DND-41 (cell line): Measurements from ENCODE around the gene DCTN1.

Experiments used
- ATAC-seq: fragments of 200-7000 bp; cut with Tn5 transposase; 3 replicates; pipeline ENCODE4 v1.9.1; 2021; ENCODE audit warnings: low read depth; ENCODE audit not compliant: insufficient read depth
- DNase-seq: peaks from one replicate; pipeline ENCODE4 v3.0.0-alpha.2; 2020
- H2AFZ ChIP-seq: 2 replicates; pipeline ENCODE4 v1.6.0; 2012; ENCODE audit warnings: low read depth, low read length
- H3K27ac ChIP-seq: 2 replicates; pipeline ENCODE4 v1.5.1; 2012; ENCODE audit warnings: low read length, inconsistent platforms
- H3K27me3 ChIP-seq: fragments of 200-600 bp; sonication (generic); 2 replicates; pipeline ENCODE4 v1.6.0; 2012; ENCODE audit warnings: low read length, mild to moderate bottlenecking, inconsistent platforms; ENCODE audit not compliant: insufficient read depth, poor library complexity
- H3K36me3 ChIP-seq: 2 replicates; pipeline ENCODE4 v1.5.1; 2012; ENCODE audit warnings: low read length, inconsistent platforms; ENCODE audit not compliant: insufficient read depth
- H3K4me1 ChIP-seq: 2 replicates; pipeline ENCODE4 v1.5.1; 2012; ENCODE audit warnings: mild to moderate bottlenecking, low read length; ENCODE audit not compliant: insufficient read depth
- H3K4me2 ChIP-seq: 2 replicates; pipeline ENCODE4 v1.6.0; 2012; ENCODE audit warnings: mild to moderate bottlenecking, moderate library complexity, low read length, inconsistent platforms; ENCODE audit not compliant: insufficient read depth
- H3K4me3 ChIP-seq, 2 experiments: fragments of 200-600 bp in 1 of 2; shearing (Covaris generic) in 1 of 2; 2 replicates each; pipeline ENCODE4 v1.5.1; 2012 to 2016; ENCODE audit warnings: inconsistent platforms in 2 of 2, low read length in 2 of 2, mild to moderate bottlenecking in 2 of 2, low read depth in 1 of 2, moderate library complexity in 1 of 2
- H3K79me2 ChIP-seq: 2 replicates; pipeline ENCODE4 v1.6.0; 2012; ENCODE audit warnings: low read length, inconsistent platforms; ENCODE audit not compliant: insufficient read depth
- H3K9ac ChIP-seq: 2 replicates; pipeline ENCODE4 v1.6.0; 2012; ENCODE audit warnings: low read depth, mild to moderate bottlenecking, inconsistent platforms, low read length, moderate library complexity
- H3K9me3 ChIP-seq: 2 replicates; pipeline ENCODE4 v1.5.1; 2012; ENCODE audit warnings: low read length, moderate library complexity, mild to moderate bottlenecking, inconsistent platforms; ENCODE audit not compliant: insufficient read depth, severe bottlenecking
- H4K20me1 ChIP-seq: 2 replicates; pipeline ENCODE4 v1.6.0; 2012; ENCODE audit warnings: low read length; ENCODE audit not compliant: insufficient read depth
- EZH2 ChIP-seq: IDR thresholded peaks from 3 replicates; pipeline ENCODE4 v1.6.1; 2012; ENCODE audit warnings: borderline replicate concordance, low read depth, mild to moderate bottlenecking, moderate library complexity, low read length, inconsistent platforms; ENCODE audit not compliant: severe bottlenecking
- TF ChIP-seq, protein P1 (sequence below): IDR thresholded peaks from 2 replicates; pipeline ENCODE4 v1.5.1; 2012; ENCODE audit warnings: borderline replicate concordance, low read length, moderate library complexity, mild to moderate bottlenecking; ENCODE audit not compliant: poor library complexity, severe bottlenecking; ENCODE audit errors: extremely low read depth

DCTN1 gene

DNA sequence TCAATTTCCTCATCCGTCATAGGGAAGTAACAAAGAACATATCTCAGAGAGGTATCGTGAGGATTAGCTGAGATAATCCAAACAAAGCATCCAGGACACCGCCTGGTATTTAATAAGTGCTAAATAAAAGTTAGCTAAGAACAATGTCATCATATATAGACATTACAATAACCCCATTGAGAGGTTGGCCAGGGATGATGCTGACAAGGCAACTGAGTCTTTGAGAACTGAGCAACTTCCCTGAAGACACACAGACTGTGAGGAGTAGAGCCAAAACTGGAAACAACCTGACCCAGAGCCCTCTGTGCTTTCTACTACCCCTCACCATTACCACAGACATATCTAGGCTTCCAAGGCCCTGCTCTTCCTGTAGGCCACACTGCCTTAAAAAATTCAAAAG lies 1.6 kb upstream of the DCTN1 start:
- peaks cover 47% of the 10 kb centered on the region for H4K20me1 ChIP-seq

GRCh38 chr2:74378007-74378406 lies 2.1 kb downstream of the DCTN1 start:
- Histone ChIP-seq H3K9ac (no peak overlapping the region), H3K79me2 (peaks cover 45% of the 10 kb centered on the region)
- TF ChIP-seq, protein P1, sequence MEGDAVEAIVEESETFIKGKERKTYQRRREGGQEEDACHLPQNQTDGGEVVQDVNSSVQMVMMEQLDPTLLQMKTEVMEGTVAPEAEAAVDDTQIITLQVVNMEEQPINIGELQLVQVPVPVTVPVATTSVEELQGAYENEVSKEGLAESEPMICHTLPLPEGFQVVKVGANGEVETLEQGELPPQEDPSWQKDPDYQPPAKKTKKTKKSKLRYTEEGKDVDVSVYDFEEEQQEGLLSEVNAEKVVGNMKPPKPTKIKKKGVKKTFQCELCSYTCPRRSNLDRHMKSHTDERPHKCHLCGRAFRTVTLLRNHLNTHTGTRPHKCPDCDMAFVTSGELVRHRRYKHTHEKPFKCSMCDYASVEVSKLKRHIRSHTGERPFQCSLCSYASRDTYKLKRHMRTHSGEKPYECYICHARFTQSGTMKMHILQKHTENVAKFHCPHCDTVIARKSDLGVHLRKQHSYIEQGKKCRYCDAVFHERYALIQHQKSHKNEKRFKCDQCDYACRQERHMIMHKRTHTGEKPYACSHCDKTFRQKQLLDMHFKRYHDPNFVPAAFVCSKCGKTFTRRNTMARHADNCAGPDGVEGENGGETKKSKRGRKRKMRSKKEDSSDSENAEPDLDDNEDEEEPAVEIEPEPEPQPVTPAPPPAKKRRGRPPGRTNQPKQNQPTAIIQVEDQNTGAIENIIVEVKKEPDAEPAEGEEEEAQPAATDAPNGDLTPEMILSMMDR: no peak
- no peak for TF ChIP-seq EZH2

More for the DNA sequence above, 1.6 kb upstream of the DCTN1 start:
- no peak overlapping the region for H3K4me2 ChIP-seq
- no peak overlapping the region for H3K4me3 ChIP-seq
- peaks cover 80% of the 10 kb centered on the region for H3K79me2 ChIP-seq
- no peaks in the 10 kb centered on the region for H3K27me3 ChIP-seq
- no peaks in the 10 kb centered on the region for H3K9me3 ChIP-seq
- H3K27ac ChIP-seq: no peak overlapping the region
- peaks cover 11% of the 10 kb centered on the region for H3K4me1 ChIP-seq
- no peak for TF ChIP-seq EZH2
- peaks cover 40% of the 10 kb centered on the region for H3K36me3 ChIP-seq
- no peak overlapping the region for H2AFZ ChIP-seq
- DNase-seq (no peak), ATAC-seq (no peak)
- H3K9ac ChIP-seq: no peak overlapping the region

DNA sequence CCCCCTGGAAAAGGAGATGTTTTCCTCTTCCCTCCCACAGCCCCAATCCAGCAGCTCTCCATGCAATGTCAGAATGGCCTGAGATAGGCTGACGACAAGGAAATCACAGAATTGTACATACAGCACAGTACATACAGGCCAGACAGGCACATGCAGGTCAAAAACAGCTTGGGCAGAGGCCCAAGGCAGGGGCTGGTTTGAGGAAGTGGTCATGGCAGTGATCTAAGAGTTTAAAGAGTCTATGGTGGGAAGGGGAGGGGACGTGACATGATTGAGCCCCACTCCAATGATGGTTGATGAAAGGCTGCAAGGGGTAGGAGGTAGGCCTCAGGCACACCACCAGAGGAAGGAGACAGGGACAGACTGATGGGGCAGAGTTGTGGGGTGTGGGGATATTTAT lies 4.3 kb downstream of the DCTN1 start:
- TF ChIP-seq EZH2: no peak
- TF ChIP-seq, protein P1: no peak
- no peak overlapping the region for H3K4me2 ChIP-seq
- DNase-seq: no peak

More at GRCh38 chr2:74378007-74378406, 2.1 kb downstream of the DCTN1 start:
- Histone ChIP-seq H4K20me1 (peaks cover 48% of the 10 kb centered on the region), H3K36me3 (peaks cover 30% of the 10 kb centered on the region), H3K4me3 (no peak overlapping the region), H2AFZ (no peak overlapping the region), H3K4me2 (no peak overlapping the region), H3K27me3 (no peaks in the 10 kb centered on the region), H3K4me1 (peaks cover 11% of the 10 kb centered on the region), H3K27ac (no peak overlapping the region), H3K9me3 (no peaks in the 10 kb centered on the region)
- no peak for ATAC-seq
- no peak for DNase-seq

GRCh38 chr2:74374509-74375205 lies 5.5 kb downstream of the DCTN1 start:
- Histone ChIP-seq H3K36me3 (peaks cover 57% of the 10 kb centered on the region), H3K9me3 (no peaks in the 10 kb centered on the region), H3K27ac (no peak overlapping the region), H3K4me3 (no peak overlapping the region), H3K27me3 (no peaks in the 10 kb centered on the region), H3K9ac (no peak overlapping the region), H3K4me2 (no peak overlapping the region), H3K79me2 (peaks cover 16% of the 10 kb centered on the region), H2AFZ (no peak overlapping the region), H4K20me1 (peaks cover 32% of the 10 kb centered on the region), H3K4me1 (no peaks in the 10 kb centered on the region; the same call in none of the 2 replicates)
- DNase-seq: no peak
- TF ChIP-seq EZH2: no peak
- TF ChIP-seq, protein P1: no peak
- ATAC-seq: peak; percentile 34; the same call in 2 of the 3 replicates

More for the DNA sequence above, 4.3 kb downstream of the DCTN1 start:
- peaks cover 45% of the 10 kb centered on the region for H3K36me3 ChIP-seq
- H3K79me2 ChIP-seq: peaks cover 28% of the 10 kb centered on the region
- no peak overlapping the region for H3K27ac ChIP-seq
- H2AFZ ChIP-seq: no peak overlapping the region
- H3K9ac ChIP-seq: no peak overlapping the region
- no peak for ATAC-seq
- H3K9me3 ChIP-seq: no peaks in the 10 kb centered on the region
- H3K27me3 ChIP-seq: no peaks in the 10 kb centered on the region
- peaks cover 43% of the 10 kb centered on the region for H4K20me1 ChIP-seq
- peaks cover 11% of the 10 kb centered on the region for H3K4me1 ChIP-seq
- H3K4me3 ChIP-seq: no peak overlapping the region
